Measurements from ENCODE around the gene STAT1. TPM values are rescaled to one million over a fixed set of nuclear protein-coding genes. Genes with fewer than 3 reads are reported as not detected.
"Not testable (repeated sequence)": the region's sequence is repeated elsewhere in the genome, so short reads cannot be mapped to it uniquely, and the experiment has no call there.

STAT1 gene
- total RNA-seq, 1 donor from 2014 or later, result 264 TPM

DNA sequence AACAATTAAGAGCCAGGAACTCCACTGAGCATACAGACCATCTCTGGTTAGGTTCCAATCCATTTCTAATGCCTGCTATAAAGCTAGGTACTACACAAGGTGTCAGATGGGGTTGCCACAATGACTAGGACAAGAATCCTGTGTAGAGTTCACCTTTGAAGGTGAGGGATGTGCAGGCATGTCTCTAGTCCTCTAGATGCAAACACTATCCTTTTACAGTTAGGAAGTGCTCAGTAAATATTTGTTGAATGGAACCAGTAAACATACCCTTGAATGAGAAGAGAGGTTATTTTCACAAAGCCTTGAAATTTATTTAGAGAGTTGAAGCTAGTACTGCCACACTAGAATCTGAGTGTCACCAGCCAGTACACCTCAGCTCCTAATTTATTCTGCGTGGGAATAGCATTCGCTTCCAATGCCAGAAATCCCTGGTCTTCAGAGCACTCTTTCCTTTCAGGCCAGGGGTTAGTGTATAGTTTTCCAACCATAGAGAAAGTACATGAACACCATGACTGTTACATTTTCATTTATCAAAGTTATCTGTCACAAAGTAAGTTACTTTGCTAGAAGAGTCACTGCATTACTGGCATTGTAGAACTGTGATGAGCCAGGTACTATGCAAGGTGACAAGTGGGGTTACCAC, 48.3 kb downstream of the STAT1 start:
- Mint-ChIP-seq H3K9me3 (ENCODE audit: low read depth) (no peaks in the 10 kb centered on the region), H3K27me3 (no peaks in the 10 kb centered on the region), H3K36me3 (ENCODE audit: insufficient read depth) (peaks cover 36% of the 10 kb centered on the region), H3K4me3 (ENCODE audit: low read depth) (no peak overlapping the region), H3K4me1 (ENCODE audit: low read depth) (peaks cover 2% of the 10 kb centered on the region), H3K27ac (no peak overlapping the region)
- DNase-seq (ENCODE audit: low spot score, unreplicated experiment), result no peak
- TF ChIP-seq, protein P1, sequence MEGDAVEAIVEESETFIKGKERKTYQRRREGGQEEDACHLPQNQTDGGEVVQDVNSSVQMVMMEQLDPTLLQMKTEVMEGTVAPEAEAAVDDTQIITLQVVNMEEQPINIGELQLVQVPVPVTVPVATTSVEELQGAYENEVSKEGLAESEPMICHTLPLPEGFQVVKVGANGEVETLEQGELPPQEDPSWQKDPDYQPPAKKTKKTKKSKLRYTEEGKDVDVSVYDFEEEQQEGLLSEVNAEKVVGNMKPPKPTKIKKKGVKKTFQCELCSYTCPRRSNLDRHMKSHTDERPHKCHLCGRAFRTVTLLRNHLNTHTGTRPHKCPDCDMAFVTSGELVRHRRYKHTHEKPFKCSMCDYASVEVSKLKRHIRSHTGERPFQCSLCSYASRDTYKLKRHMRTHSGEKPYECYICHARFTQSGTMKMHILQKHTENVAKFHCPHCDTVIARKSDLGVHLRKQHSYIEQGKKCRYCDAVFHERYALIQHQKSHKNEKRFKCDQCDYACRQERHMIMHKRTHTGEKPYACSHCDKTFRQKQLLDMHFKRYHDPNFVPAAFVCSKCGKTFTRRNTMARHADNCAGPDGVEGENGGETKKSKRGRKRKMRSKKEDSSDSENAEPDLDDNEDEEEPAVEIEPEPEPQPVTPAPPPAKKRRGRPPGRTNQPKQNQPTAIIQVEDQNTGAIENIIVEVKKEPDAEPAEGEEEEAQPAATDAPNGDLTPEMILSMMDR (IDR thresholded peaks at IDR 0.05; ENCODE audit: unreplicated experiment), result no peak

DNA sequence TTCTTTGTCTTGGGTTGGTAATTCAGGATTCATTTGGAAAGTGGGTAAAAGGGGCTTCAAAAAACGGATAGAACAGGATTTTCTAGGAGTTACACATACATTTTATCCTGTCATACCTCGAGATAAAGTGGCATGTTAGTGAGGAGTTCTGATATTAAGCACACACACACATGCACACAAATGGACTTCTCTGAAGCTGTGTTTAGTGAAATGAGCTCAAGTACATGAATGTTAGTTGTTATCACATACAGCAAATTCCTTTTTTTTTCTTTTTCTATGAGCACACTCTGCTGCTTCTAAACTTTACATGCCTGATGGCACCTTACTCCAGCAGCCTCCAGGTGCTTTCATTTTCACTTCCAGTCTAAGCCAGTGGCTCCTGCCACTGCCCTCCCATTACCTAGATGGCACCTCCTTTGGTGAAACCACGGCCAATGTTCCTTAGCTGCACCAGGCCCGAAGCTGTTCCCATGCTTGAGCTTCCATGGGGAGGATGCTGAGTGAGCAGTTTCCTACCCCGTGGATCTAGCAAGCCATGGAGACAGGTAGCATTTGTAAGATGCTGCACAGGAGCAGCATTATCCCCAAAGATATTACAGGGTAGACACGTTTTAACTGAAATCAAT, 49.7 kb downstream of the STAT1 start:
- Mint-ChIP-seq H3K27me3 (no peaks in the 10 kb centered on the region), H3K4me3 (ENCODE audit: low read depth) (no peak overlapping the region), H3K27ac (peak overlapping the region; percentile 62), H3K9me3 (ENCODE audit: low read depth) (no peaks in the 10 kb centered on the region), H3K4me1 (ENCODE audit: low read depth) (peaks cover 5% of the 10 kb centered on the region), H3K36me3 (ENCODE audit: insufficient read depth) (peaks cover 27% of the 10 kb centered on the region)
- TF ChIP-seq, protein P1 (IDR thresholded peaks at IDR 0.05; ENCODE audit: unreplicated experiment), result no peak
- DNase-seq (ENCODE audit: low spot score, unreplicated experiment), result no peak

DNA sequence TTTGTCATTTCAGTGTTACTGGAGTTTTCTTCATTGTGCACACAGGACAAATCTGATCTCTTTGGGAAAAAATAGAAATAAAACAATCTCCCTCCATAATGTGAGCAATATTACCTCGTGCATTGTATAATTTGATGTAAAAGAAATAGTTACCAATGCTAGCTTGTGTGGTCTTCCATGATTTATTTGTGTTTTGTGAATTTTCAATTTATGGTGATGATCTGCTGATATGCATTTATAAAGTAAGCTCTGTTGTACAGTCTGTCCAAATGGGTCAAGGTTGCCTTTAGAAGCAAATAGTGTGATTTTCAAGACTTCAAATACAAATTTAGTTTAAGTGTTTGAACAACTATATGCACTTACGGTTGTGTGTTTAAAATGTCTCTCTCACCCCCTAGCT, 50.9 kb downstream of the STAT1 start:
- DNase-seq (ENCODE audit: low spot score, unreplicated experiment), result no peak
- peaks cover 3% of the 10 kb centered on the region for H3K9me3 Mint-ChIP-seq (ENCODE audit: low read depth)
- H3K36me3 Mint-ChIP-seq (ENCODE audit: insufficient read depth), result peaks cover 22% of the 10 kb centered on the region
- TF ChIP-seq, protein P1 (IDR thresholded peaks at IDR 0.05; ENCODE audit: unreplicated experiment), result no peak
- H3K4me1 Mint-ChIP-seq (ENCODE audit: low read depth), result peaks cover 6% of the 10 kb centered on the region
- no peak overlapping the region for H3K4me3 Mint-ChIP-seq (ENCODE audit: low read depth)
- no peak overlapping the region for H3K27ac Mint-ChIP-seq
- no peaks in the 10 kb centered on the region for H3K27me3 Mint-ChIP-seq

DNA sequence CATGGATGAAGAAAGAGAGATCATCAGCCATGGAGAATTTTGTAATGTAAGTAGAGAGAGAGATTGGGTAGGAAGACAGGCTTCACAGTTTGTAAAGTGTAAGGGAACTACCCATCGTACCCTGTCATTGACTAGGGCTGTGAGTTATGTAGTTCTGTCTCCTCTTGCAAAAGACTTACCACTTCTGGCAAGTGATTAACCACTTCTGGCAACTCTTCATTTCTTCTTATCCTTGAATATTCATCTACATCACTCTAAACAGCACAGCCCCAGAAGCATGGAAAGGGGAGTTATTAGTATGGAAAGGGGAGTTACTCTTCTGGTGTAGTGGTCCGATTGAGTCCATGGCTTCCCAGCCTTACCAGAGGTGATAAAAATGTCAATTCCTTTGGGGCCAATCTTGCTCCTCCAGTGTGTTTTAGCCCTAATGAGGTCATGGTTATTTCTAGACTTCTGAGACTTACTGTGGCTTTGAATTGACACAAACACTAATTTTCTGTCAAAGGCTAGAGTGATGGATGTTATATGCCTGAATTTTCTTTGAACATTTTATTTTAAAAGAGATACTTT, 52.0 kb downstream of the STAT1 start:
- TF ChIP-seq, protein P1 (IDR thresholded peaks at IDR 0.05; ENCODE audit: unreplicated experiment), result no peak
- no peak for DNase-seq (ENCODE audit: low spot score, unreplicated experiment)
- peaks cover 6% of the 10 kb centered on the region for H3K4me1 Mint-ChIP-seq (ENCODE audit: low read depth)
- H3K4me3 Mint-ChIP-seq (ENCODE audit: low read depth), result no peak overlapping the region
- H3K27ac Mint-ChIP-seq, result peak overlapping the region; percentile 1
- no peaks in the 10 kb centered on the region for H3K27me3 Mint-ChIP-seq
- H3K36me3 Mint-ChIP-seq (ENCODE audit: insufficient read depth), result peaks cover 21% of the 10 kb centered on the region
- peaks cover 3% of the 10 kb centered on the region for H3K9me3 Mint-ChIP-seq (ENCODE audit: low read depth)

DNA sequence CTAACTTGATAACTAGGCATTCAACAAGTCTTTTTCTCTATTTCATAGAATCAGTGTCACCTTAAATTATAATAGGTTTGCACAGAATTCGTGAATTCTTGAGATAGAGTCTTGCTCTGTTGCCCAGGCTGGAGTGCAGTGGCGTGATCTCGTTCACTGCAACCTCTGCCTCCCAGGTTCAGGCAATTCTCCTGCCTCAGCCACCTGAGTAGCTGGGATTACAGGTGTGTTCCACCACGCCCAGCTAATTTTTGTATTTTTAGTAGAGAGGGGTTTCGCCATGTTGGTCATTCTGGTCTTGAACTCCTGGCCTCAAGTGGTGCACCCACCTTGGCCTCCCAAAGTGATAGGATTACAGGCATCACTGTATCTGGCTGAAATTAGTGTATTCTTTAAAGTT, 52.9 kb downstream of the STAT1 start:
- H3K4me3 Mint-ChIP-seq (ENCODE audit: low read depth); H3K27me3 Mint-ChIP-seq; H3K4me1 Mint-ChIP-seq (ENCODE audit: low read depth); DNase-seq (ENCODE audit: low spot score, unreplicated experiment): not testable (repeated sequence)
- Mint-ChIP-seq H3K36me3 (ENCODE audit: insufficient read depth) (peaks cover 23% of the 10 kb centered on the region), H3K27ac (peak overlapping the region; percentile 10), H3K9me3 (ENCODE audit: low read depth) (peaks cover 11% of the 10 kb centered on the region)
